HG02852 (cell line): ENCODE results near the gene HERC2.
"Not testable (repeated sequence)": the region's sequence is repeated elsewhere in the genome, so short reads cannot be mapped to it uniquely, and the experiment has no call there.

Experiments used
- ATAC-seq: cut with Tn5 transposase; IDR thresholded peaks from one replicate; pipeline ENCODE4 v1.9.1; 2021; ENCODE audit warnings: mild to moderate bottlenecking, moderate library complexity; ENCODE audit not compliant: unreplicated experiment

Gene HERC2

GRCh38 chr15:28185148-28185895 is 136.7 kb downstream of the HERC2 start:
- no peak for ATAC-seq

- ATAC-seq, result no peak
Observed at GRCh38 chr15:28184166-28184565, 137.8 kb downstream of the HERC2 start.

- ATAC-seq, result no peak
Observed at GRCh38 chr15:28182731-28183130, 139.2 kb downstream of the HERC2 start.

GRCh38 chr15:28182216-28182615 is 139.8 kb downstream of the HERC2 start:
- no peak for ATAC-seq

- no peak for ATAC-seq
Observed at GRCh38 chr15:28181366-28181765, 140.6 kb downstream of the HERC2 start.

GRCh38 chr15:28179270-28179669 is 142.7 kb downstream of the HERC2 start:
- no peak for ATAC-seq

- no peak for ATAC-seq
Observed at GRCh38 chr15:28178727-28179126, 143.3 kb downstream of the HERC2 start.

GRCh38 chr15:28178290-28178689 is 143.7 kb downstream of the HERC2 start:
- ATAC-seq, result no peak

GRCh38 chr15:28169366-28169765 is 152.6 kb downstream of the HERC2 start:
- no peak for ATAC-seq

GRCh38 chr15:28168405-28169121 is 153.4 kb downstream of the HERC2 start:
- not testable (repeated sequence) for ATAC-seq

- ATAC-seq, result no peak
Observed at GRCh38 chr15:28167042-28167441, 154.9 kb downstream of the HERC2 start.

GRCh38 chr15:28165791-28166190 is 156.2 kb downstream of the HERC2 start:
- no peak for ATAC-seq

GRCh38 chr15:28164876-28165275 is 157.1 kb downstream of the HERC2 start:
- no peak for ATAC-seq

- no peak for ATAC-seq
Observed at GRCh38 chr15:28154283-28154682, 167.7 kb downstream of the HERC2 start.

GRCh38 chr15:28153492-28154119 is 168.4 kb downstream of the HERC2 start:
- ATAC-seq, result no peak

- not testable (repeated sequence) for ATAC-seq
Observed at GRCh38 chr15:28152538-28152923, 169.4 kb downstream of the HERC2 start.

- not testable (repeated sequence) for ATAC-seq
Observed at GRCh38 chr15:28151864-28152537, 170.0 kb downstream of the HERC2 start.

GRCh38 chr15:28147801-28148200 is 174.2 kb downstream of the HERC2 start:
- ATAC-seq, result no peak

GRCh38 chr15:28145419-28145818 is 176.6 kb downstream of the HERC2 start:
- not testable (repeated sequence) for ATAC-seq

- no peak for ATAC-seq
Observed at GRCh38 chr15:28140062-28140461, 181.9 kb downstream of the HERC2 start.

GRCh38 chr15:28137408-28138039 is 184.5 kb downstream of the HERC2 start:
- not testable (repeated sequence) for ATAC-seq
